Cardiac muscle cell (in vitro differentiated cells and primary cell): Measurements from ENCODE around the gene ALOX5. TPM values are rescaled to one million over a fixed set of nuclear protein-coding genes. Genes with fewer than 3 reads are reported as not detected.

Source experiments
- DNase-seq, 2 donors: peaks; one replicate each; pipeline versions ENCODE4 v3.0.0 to v3.0.0-alpha.2; 2010 to 2017; ENCODE audit warnings: low read depth in 1 of 2, low spot score in 1 of 2
- H3K27ac ChIP-seq: fragments of 200-600 bp; sonication (generic); 2 replicates; pipeline ENCODE4 v1.5.1; 2016
- H3K27me3 ChIP-seq: fragments of 200-600 bp; sonication (generic); 2 replicates; pipeline ENCODE4 v1.6.0; 2016; ENCODE audit warnings: control low read depth
- H3K36me3 ChIP-seq: fragments of 200-600 bp; sonication (generic); 2 replicates; pipeline ENCODE4 v1.5.1; 2016; ENCODE audit warnings: control low read depth
- H3K4me1 ChIP-seq: fragments of 200-600 bp; sonication (generic); 2 replicates; pipeline ENCODE4 v1.8.1; 2017; ENCODE audit warnings: low read depth, mild to moderate bottlenecking, mixed run types
- H3K4me3 ChIP-seq: fragments of 200-600 bp; sonication (generic); 2 replicates; pipeline ENCODE4 v1.5.1; 2016; ENCODE audit warnings: mild to moderate bottlenecking
- H3K9me3 ChIP-seq: fragments of 200-600 bp; sonication (generic); 2 replicates; pipeline ENCODE4 v1.5.1; 2017; ENCODE audit warnings: low read depth, mild to moderate bottlenecking, control low read depth
- polyA plus RNA-seq: library from polyadenylated mRNA; unstranded; fragments of >200 nt; fragmentation: Nextera tagmentation; extraction: Ambion mirVana; gene quantifications from 2 replicates; pipeline ENCODE4 v1.2.1, GENCODE V29; 2016
- total RNA-seq: library from RNA; depleted of rRNA; stranded (reverse); fragments of >200 nt; gene quantifications from 2 replicates; pipeline ENCODE4 v1.2.3, GENCODE V29; 2016
- TF ChIP-seq, protein P1 (sequence below): IDR thresholded peaks from 2 replicates; pipeline ENCODE4 v1.5.1; 2012; ENCODE audit warnings: low read depth, mild to moderate bottlenecking, low read length

The ALOX5 gene
- total and polyA plus RNA-seq, 2 experiments from 2014 or later: 0.06 to 0.48 TPM

- TF ChIP-seq, protein P1, sequence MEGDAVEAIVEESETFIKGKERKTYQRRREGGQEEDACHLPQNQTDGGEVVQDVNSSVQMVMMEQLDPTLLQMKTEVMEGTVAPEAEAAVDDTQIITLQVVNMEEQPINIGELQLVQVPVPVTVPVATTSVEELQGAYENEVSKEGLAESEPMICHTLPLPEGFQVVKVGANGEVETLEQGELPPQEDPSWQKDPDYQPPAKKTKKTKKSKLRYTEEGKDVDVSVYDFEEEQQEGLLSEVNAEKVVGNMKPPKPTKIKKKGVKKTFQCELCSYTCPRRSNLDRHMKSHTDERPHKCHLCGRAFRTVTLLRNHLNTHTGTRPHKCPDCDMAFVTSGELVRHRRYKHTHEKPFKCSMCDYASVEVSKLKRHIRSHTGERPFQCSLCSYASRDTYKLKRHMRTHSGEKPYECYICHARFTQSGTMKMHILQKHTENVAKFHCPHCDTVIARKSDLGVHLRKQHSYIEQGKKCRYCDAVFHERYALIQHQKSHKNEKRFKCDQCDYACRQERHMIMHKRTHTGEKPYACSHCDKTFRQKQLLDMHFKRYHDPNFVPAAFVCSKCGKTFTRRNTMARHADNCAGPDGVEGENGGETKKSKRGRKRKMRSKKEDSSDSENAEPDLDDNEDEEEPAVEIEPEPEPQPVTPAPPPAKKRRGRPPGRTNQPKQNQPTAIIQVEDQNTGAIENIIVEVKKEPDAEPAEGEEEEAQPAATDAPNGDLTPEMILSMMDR: no peak
- no peaks in the 10 kb centered on the region for H3K27me3 ChIP-seq
- H3K27ac ChIP-seq: no peak overlapping the region
- H3K9me3 ChIP-seq: no peaks in the 10 kb centered on the region
- peaks cover 2% of the 10 kb centered on the region for H3K36me3 ChIP-seq
- H3K4me3 ChIP-seq: no peak overlapping the region
- H3K4me1 ChIP-seq: no peaks in the 10 kb centered on the region
- DNase-seq: peak in 1 of 2 donors; percentile 10
Measured at GRCh38 chr10:45463244-45464116, 89.5 kb downstream of the ALOX5 start.

GRCh38 chr10:45464958-45465567, 91.0 kb downstream of the ALOX5 start:
- peak; percentile 79 to 84 for DNase-seq
- H3K4me3 ChIP-seq: no peak overlapping the region
- peaks cover 3% of the 10 kb centered on the region for H3K4me1 ChIP-seq
- no peaks in the 10 kb centered on the region for H3K36me3 ChIP-seq
- TF ChIP-seq, protein P1: peak; percentile 97
- no peak overlapping the region for H3K27ac ChIP-seq
- H3K27me3 ChIP-seq: no peaks in the 10 kb centered on the region
- H3K9me3 ChIP-seq: no peaks in the 10 kb centered on the region

- Histone ChIP-seq H3K27me3 (no peaks in the 10 kb centered on the region), H3K27ac (no peak overlapping the region), H3K4me3 (no peak overlapping the region), H3K9me3 (no peaks in the 10 kb centered on the region), H3K36me3 (no peaks in the 10 kb centered on the region), H3K4me1 (peaks cover 10% of the 10 kb centered on the region)
- TF ChIP-seq, protein P1: no peak
- no peak for DNase-seq
Measured at GRCh38 chr10:45466784-45467183, 92.8 kb downstream of the ALOX5 start.

DNA sequence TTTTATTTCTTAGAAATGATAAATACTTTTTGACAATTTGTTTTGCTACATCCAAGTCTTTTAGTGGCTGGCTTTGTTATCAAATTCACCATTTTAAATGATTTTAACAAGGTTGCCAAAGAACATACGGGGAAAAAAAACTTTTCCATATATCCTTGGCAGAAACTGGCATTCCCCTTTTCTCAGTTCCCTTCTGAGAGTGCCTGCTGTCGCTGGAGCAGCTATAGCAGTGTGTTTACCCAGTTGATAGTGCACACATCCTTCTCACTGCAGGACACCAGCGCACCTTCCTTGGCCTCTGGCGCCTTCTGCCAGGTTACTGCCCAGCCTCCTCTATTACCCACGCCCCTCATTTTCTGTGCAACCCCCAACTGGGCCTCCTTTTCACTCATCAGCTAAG, 94.1 kb downstream of the ALOX5 start:
- no peaks in the 10 kb centered on the region for H3K36me3 ChIP-seq
- H3K4me1 ChIP-seq: peaks cover 10% of the 10 kb centered on the region
- no peak overlapping the region for H3K4me3 ChIP-seq
- no peak for DNase-seq
- no peaks in the 10 kb centered on the region for H3K27me3 ChIP-seq
- no peak overlapping the region for H3K27ac ChIP-seq
- TF ChIP-seq, protein P1: no peak
- no peaks in the 10 kb centered on the region for H3K9me3 ChIP-seq

- H3K4me1 ChIP-seq: peaks cover 10% of the 10 kb centered on the region
- H3K27ac ChIP-seq: peak overlapping the region; percentile 20
Measured at GRCh38 chr10:45470098-45471012, 96.3 kb downstream of the ALOX5 start.

More at GRCh38 chr10:45470098-45471012, 96.3 kb downstream of the ALOX5 start:
- no peaks in the 10 kb centered on the region for H3K9me3 ChIP-seq
- no peak overlapping the region for H3K4me3 ChIP-seq
- peak; percentile 15 to 82 for DNase-seq
- TF ChIP-seq, protein P1: no peak
- no peaks in the 10 kb centered on the region for H3K36me3 ChIP-seq
- H3K27me3 ChIP-seq: no peaks in the 10 kb centered on the region
